Nephron progenitor cell (in vitro differentiated cells): ENCODE measurements around the gene SORCS2.

ENCODE experiments used
- DNase-seq: peaks from one replicate; pipeline ENCODE4 v3.0.0; 2021
- H3K27ac Mint-ChIP-seq: 2 replicates; pipeline ENCODE4 v1.8.0; 2021; ENCODE audit warnings: mild to moderate bottlenecking, moderate library complexity, mixed read lengths
- H3K27me3 Mint-ChIP-seq: 2 replicates; pipeline ENCODE4 v1.8.0; 2021; ENCODE audit warnings: mild to moderate bottlenecking, low read depth, mixed read lengths; ENCODE audit not compliant: poor library complexity
- H3K36me3 Mint-ChIP-seq: 2 replicates; pipeline ENCODE4 v1.8.0; 2021; ENCODE audit warnings: low read depth, mixed read lengths
- H3K4me1 Mint-ChIP-seq: 2 replicates; pipeline ENCODE4 v1.8.0; 2021; ENCODE audit warnings: mixed read lengths
- H3K4me3 Mint-ChIP-seq: 2 replicates; pipeline ENCODE4 v1.8.0; 2021; ENCODE audit warnings: mild to moderate bottlenecking, moderate library complexity, mixed read lengths
- H3K9me3 Mint-ChIP-seq: 2 replicates; pipeline ENCODE4 v1.8.0; 2021; ENCODE audit warnings: mild to moderate bottlenecking, moderate library complexity, mixed read lengths
- TF ChIP-seq, protein P1 (sequence below): fragments of 200-600 bp; sonication (generic); IDR thresholded peaks from 2 replicates; pipeline ENCODE4 v1.5.0; 2021; ENCODE audit warnings: antibody characterized with exemption

Gene SORCS2

DNA sequence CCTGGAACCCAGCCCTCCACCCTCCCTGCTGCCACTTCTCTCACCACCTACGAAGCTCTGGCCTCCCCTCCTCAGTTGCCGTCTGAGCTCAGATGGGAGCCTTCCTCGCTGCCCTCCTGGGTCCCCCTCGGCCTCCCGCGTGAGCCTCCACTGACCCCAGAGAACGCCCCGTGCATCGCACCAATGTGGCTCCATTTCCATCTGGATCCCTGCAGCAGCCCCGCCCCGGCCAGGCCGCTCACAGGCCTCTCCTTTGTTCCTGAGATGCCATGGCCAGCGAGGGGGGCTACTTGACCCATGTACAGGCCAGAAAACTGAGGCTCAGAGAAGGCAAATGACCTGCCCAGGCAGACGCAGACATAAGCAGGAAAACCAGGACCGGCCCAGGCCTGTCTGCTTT is 484.7 kb downstream of the SORCS2 start:
- H3K36me3 Mint-ChIP-seq = peaks cover 12% of the 10 kb centered on the region

DNA sequence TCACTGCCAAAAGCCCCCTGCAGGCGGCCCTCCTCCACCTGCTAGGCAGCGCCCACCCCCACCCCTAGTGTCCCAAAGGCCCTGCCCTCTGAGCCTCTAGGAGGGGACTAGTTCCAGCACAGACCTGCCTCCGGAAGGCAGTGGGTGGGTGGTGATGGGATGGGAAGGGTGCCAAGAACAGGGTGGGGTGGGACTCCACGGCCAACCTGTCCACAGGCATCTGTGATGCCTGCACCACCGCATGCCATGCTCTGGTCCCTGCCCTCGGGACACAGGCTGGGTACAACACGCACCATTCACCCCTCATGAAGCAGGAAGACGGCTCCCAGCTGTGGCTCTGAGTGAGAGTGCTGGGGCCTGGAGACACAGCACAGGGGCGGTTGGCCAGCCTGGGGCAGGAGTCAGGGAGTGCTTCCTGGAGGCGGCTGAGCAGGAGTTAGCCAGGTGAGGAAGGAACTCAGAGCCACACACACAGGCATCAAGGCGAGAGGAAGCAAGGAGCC is 485.5 kb downstream of the SORCS2 start:
- peaks cover 19% of the 10 kb centered on the region for H3K9me3 Mint-ChIP-seq
- TF ChIP-seq, protein P1, sequence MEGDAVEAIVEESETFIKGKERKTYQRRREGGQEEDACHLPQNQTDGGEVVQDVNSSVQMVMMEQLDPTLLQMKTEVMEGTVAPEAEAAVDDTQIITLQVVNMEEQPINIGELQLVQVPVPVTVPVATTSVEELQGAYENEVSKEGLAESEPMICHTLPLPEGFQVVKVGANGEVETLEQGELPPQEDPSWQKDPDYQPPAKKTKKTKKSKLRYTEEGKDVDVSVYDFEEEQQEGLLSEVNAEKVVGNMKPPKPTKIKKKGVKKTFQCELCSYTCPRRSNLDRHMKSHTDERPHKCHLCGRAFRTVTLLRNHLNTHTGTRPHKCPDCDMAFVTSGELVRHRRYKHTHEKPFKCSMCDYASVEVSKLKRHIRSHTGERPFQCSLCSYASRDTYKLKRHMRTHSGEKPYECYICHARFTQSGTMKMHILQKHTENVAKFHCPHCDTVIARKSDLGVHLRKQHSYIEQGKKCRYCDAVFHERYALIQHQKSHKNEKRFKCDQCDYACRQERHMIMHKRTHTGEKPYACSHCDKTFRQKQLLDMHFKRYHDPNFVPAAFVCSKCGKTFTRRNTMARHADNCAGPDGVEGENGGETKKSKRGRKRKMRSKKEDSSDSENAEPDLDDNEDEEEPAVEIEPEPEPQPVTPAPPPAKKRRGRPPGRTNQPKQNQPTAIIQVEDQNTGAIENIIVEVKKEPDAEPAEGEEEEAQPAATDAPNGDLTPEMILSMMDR = no peak
- peaks cover 13% of the 10 kb centered on the region for H3K36me3 Mint-ChIP-seq
- no peak for DNase-seq
- no peak overlapping the region for H3K27ac Mint-ChIP-seq
- no peak overlapping the region for H3K4me3 Mint-ChIP-seq
- H3K4me1 Mint-ChIP-seq = peaks cover 37% of the 10 kb centered on the region
- peaks cover 11% of the 10 kb centered on the region for H3K27me3 Mint-ChIP-seq

More for the DNA sequence above, 484.7 kb downstream of the SORCS2 start:
- Mint-ChIP-seq H3K9me3 (peaks cover 18% of the 10 kb centered on the region), H3K27ac (peak overlapping the region; percentile 92), H3K27me3 (peaks cover 11% of the 10 kb centered on the region), H3K4me3 (no peak overlapping the region), H3K4me1 (peaks cover 37% of the 10 kb centered on the region)
- TF ChIP-seq, protein P1 = no peak
- no peak for DNase-seq

DNA sequence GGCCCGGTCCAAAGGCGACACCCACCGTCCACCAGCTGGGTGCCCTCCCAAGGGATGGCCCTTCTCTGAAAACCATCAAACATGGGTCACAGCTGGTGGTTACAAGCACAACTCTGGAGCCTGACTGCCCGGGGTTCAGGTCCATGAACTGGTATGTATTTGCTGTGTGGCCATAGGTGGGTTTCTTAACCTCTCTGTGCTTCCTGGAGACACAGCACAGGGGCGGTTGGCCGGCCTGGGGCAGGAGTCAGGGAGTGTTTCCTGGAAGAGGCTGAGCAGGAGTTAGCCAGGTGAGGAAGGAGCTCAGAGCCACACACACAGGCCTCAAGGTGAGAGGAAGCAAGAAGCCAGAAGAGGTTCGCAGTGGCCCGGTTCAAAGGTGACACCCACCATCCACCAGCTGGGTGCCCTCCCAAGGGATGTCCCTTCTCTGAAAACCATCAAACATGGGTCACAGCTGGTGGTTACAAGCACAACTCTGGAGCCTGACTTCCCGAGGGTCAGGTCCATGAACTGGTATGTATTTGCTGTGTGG is 486.0 kb downstream of the SORCS2 start:
- Mint-ChIP-seq H3K27me3 (peaks cover 14% of the 10 kb centered on the region), H3K4me3 (no peak overlapping the region), H3K4me1 (peaks cover 33% of the 10 kb centered on the region), H3K27ac (peak overlapping the region; percentile 69), H3K36me3 (peaks cover 18% of the 10 kb centered on the region), H3K9me3 (peaks cover 24% of the 10 kb centered on the region)
- TF ChIP-seq, protein P1 = no peak
- no peak for DNase-seq

DNA sequence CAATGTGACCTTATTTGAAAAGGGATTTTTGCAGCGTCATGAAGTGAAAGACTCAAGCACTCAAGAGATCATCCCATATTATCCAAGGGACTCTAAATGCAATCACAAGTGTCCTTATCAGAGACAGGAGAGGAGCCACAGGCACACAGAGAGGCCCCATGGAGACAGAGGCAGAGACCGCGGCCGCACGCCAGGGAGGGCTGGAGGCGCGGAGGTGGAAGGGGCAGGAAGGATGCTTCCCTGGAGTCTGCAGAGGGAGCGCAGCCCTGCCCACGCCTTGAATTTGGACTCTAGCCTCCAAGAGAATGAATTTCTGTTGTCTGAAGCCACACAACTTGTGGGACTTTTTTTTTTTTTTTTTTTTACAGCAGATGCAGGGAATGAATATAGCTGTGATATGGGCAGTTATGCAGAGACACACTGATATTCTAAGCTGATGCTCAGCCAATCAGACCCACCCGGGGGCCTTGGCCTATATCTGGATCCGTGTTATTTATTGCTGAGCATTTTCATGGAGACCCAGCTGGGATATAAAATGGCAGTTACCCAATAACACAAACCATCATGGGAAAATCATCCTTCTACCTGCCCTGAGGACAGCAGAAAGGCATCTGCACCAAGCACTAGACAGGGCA is 487.2 kb downstream of the SORCS2 start:
- peaks cover 31% of the 10 kb centered on the region for H3K9me3 Mint-ChIP-seq
- no peak overlapping the region for H3K4me3 Mint-ChIP-seq
- DNase-seq = no peak
- peaks cover 28% of the 10 kb centered on the region for H3K36me3 Mint-ChIP-seq
- peaks cover 32% of the 10 kb centered on the region for H3K4me1 Mint-ChIP-seq
- peak overlapping the region; percentile 90 for H3K27ac Mint-ChIP-seq
- TF ChIP-seq, protein P1 = no peak
- H3K27me3 Mint-ChIP-seq = peaks cover 14% of the 10 kb centered on the region

DNA sequence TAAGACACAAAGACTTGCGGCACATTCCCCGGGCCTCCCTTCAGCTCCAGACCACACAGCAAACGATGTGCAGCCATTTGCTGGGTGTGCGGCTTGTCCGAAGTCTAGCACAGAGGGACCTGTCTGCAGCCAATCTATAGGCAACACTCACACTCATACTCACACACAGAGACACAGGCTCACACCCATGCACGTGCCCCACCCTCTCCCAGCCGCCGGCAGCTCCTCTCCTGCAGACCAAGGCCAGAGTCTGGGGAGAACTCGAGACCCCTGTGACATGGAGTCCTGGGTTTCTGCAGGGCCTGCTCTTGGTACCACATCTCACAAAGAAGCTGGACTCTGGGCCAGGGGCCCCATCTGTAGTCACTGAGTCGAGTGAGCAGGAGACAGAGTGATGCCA is 487.8 kb downstream of the SORCS2 start:
- Mint-ChIP-seq H3K27ac (no peak overlapping the region), H3K36me3 (peaks cover 30% of the 10 kb centered on the region), H3K4me3 (no peak overlapping the region), H3K9me3 (peaks cover 31% of the 10 kb centered on the region), H3K27me3 (peaks cover 14% of the 10 kb centered on the region), H3K4me1 (peaks cover 32% of the 10 kb centered on the region)
- DNase-seq = no peak
- TF ChIP-seq, protein P1 = no peak

DNA sequence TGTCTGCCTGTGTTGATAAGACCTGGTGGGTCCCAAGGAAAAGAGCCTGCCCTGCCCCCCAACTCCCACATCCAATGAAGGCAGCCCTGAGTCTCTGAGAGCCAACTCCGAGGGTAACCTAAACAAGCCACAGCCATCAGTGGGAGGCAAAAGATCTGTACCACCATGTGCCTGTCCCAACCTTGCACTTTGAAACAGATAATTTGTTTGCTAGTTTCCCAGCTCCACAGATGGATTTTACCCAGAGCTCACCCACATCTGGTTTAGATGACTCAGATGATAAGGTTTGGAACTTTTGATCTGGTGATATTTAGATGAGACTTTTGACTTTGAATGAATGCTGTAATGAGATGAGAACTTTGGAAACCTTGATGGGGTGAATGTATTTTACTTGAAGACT is 488.4 kb downstream of the SORCS2 start:
- H3K27me3 Mint-ChIP-seq = peaks cover 14% of the 10 kb centered on the region
- H3K4me3 Mint-ChIP-seq = no peak overlapping the region
- peaks cover 30% of the 10 kb centered on the region for H3K36me3 Mint-ChIP-seq
- peaks cover 31% of the 10 kb centered on the region for H3K9me3 Mint-ChIP-seq
- no peak for DNase-seq
- TF ChIP-seq, protein P1 = no peak
- peaks cover 32% of the 10 kb centered on the region for H3K4me1 Mint-ChIP-seq
- H3K27ac Mint-ChIP-seq = no peak overlapping the region
